ELR (cell line): ENCODE results near the gene ANKUB1.

ENCODE experiments used
- DNase-seq: peaks from one replicate; pipeline ENCODE4 v3.0.0-alpha.2; 2015; ENCODE audit warnings: low read depth

ANKUB1 gene

DNA sequence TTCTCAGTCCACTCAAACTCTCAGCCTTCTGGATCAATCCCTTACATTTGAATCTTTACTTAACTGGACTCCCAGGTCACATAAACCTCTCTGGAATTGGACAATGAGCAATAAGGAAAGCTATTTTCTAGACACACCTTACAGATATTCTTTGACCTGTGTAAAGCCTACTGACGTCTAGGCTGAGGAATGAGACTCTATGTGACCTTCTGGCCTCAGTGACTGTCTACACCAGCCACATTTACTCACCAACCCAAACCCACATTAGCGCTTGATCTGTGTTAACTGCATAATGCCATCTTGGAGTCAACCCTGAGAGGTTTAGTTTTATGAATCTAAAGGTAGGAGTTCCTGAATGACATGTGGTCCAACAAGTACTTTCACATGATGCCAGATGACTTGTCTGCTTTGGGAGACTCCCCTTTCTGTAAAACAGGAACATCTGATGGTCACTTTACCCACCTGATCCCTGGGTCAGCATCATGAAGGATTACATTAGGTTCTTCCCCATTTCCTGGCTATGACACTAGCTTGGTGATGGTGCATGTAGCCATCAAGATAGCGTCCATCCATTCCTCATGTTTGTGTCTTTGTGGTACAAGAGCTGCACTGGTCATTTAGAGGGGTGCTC lies 28.7 kb downstream of the ANKUB1 start:
- DNase-seq = no peak

DNA sequence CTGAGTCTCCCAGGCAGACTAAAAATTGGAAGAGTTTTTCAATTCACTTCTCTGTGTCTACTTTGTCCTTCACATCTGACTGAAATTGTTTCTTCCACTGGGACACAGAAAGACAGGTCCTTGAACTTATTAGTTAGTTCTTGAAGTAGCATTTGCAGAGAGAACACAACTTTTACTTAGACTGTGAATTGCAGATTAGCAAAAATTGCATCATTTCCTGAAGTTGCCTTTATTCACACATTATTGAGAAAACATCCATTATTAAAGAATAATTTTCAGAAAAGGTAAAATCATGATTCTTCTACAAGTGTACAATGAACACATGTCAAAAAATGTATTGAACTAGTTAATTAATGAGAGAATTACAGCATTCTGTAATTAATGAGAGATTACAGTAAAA lies 38.6 kb downstream of the ANKUB1 start:
- DNase-seq = no peak

DNA sequence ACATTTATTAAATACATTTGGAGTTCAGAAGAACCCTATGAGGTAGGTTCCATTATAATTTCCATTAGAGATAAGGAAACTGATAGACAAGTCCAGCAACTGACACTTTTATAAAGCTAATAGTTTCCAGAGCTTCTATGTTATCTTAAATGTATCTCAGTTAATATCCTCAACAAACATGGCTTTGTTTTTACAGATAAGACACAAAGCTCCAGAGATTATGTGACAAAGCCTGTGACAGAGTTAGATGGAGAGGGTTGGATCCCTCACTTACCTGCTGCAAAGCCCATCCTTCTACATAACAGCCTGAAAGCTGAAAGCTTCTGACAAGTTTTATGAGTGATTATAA lies 39.6 kb downstream of the ANKUB1 start:
- no peak for DNase-seq

DNA sequence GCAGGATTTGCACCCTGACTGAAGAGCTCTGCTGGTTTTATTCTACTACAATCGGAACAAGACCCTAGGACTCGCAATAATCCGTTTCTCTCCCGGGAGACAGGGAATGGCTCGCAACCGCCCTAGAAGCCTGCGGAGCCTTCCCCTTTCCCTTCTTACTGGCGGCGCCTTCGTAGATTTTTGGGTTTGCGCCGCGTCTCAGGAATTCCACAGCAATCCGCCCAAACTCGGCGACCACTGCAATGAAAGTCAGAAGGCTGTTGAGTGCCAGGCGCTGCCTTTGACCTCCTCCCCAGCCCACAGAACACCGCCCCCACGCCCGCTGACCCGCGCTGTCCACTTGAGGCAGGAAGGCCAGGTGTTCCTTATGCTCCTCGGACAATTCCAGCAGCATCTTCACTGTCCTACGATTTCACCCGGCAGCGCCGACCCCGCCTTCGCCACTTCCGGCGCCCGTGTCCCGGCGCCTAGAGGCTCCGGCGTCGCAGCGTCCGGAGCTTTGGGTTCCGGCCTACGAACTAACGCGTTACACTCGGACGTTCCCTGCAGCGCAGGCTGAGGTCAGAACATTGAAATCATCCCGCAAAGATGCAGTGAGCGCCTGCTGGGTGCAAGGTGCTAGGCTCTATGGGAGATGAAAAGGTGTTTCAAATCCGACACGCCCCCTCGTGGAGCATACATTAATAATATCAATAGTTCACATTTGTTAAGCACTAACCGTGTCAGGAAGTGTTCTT lies 40.1 kb downstream of the ANKUB1 start, which contains the start of gene COMMD2:
TSS of gene COMMD2 (minus strand) at position 439 of the 737 bp plus-strand sequence. CDS start at position 394, 45 bp downstream.
- DNase-seq = peak; percentile 95

DNA sequence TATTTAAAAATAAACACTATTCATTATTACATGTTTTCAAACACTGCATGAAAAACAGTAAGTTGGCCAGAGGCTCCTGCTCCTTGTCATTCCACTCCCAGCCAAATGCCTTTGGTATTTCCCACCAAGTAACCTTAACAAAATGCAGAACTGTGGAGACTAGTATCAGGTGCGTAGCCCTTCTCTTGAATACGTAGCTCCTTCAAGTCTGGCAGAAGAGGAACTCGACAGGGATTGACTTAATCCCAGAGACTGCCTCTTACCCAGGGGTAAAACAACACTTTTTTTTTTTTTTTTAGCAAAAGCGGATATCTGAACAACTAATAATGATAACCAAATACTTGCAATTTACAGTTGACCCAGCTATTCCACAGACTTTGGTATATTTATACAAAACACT lies 40.8 kb downstream of the ANKUB1 start:
- peak; percentile 12 for DNase-seq

DNA sequence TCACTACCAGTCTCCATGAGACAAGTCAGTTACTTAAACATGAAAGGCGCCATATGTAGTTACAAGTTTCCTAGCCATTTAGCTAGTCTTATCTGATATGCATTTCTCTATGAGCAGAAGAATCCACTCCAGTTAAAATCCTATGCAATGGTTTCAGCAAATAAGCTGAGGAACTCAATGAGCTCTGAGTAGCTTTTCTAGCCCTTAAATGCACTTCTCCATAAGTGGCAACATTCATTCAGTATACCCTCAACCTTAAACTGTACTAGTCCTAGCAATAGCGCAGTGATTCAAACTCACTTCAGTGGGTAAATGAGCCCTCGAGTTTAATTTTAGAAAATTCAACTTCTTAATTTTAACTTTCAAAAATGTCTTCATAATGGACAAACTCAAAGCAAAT lies 47.7 kb downstream of the ANKUB1 start:
- DNase-seq = no peak

DNA sequence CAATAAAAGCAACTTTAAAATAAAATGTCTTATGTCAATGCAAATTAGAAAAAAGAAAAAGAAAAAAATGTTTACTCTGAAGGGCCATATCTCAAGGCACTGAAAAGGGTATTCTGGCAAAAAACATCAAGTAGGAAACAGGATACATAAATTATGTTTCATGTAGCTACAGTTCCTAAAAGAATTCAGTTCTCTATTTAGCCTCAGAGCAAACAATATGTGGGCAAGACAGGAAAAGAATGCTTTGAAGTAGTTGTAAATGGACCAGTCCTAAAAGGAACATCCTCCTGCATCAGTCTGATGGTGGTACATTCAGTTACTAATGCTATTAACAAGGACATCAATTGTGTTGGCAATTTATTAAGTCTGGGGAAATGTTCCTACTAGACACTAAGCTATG lies 48.2 kb downstream of the ANKUB1 start:
- DNase-seq = no peak

DNA sequence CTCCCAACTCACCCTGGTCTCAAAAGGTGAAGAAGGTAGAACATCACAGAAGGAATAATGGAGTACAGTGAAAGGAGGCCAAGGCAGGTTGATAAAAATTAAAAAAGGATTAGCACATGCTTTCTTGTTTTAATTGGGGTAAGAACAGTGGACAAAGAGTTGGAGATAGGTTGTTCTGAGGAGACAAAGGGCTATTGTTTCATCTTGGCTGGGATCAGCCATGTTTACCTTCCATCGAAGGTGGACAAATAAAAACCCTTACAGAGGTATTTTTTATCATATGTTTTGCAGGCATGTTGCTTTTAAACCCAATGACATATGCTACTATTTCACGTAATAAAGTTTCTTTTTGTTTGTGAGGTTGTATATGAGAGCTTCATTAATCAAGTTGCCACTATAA lies 53.0 kb downstream of the ANKUB1 start:
- DNase-seq = no peak

DNA sequence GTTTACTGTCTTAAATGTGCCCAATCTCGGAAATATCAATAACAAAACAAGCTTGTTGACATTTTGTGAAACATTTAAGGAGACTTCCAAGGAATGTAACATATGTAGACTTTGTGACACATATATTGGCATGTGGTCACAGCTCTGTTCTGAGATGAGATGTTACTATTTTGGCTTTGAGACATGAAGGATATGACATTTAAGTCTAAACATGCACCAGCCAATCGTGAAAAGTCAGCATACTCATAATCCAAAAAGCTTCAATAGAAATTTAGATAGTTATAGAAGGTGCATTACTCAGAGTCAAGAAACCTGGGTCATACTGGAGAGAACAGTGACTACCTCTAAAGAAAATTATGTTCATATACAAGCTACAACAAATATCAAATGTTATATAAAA lies 53.5 kb downstream of the ANKUB1 start:
- no peak for DNase-seq

DNA sequence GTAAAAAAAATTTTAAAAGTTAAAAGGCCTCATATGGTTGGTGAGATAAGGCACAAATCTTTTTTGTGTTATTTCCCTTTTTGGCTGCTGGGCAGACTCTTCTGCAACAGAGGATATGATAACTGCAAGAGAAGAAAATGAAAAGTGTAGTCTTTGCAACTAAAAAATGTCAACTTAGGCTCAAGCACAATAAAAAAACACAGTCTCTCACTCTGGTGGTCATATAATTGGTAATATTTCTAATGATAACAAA lies 55.5 kb downstream of the ANKUB1 start:
- DNase-seq = no peak

DNA sequence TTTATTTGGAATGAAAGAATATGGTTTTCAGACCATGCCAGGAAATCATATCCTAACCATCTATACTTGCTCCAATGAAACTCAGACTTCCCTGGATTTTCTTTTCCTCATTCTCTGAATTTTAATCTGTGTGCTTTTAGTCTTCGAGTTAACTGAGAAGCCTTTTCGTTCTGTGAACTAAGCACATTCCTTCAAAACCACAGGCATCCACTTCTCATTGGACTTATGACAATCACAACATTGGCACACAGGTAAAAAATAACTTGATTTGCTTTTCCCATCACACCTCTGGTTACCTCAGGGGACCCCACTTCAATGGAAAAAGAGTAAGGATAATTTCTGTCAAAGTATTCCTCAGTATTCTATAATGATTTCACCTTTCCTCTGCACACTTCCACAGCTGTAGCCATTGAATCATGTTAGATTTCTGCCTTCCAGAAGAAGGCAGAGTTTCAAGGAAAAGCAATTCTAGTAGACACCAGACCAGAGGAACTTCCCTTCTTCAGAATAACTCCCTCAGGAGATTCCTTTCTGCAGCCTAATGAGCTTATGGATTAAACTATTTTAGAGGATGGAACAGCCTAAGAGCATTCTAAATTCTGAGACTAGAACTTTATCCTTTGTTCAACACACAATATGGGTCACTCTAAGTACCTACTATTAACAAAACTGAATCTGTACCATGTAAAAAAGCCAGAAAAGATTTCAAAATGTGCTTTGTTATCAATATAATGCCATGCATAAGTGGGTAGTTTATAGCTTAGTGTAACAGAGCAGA lies 56.0 kb downstream of the ANKUB1 start:
- peak; percentile 54 for DNase-seq

DNA sequence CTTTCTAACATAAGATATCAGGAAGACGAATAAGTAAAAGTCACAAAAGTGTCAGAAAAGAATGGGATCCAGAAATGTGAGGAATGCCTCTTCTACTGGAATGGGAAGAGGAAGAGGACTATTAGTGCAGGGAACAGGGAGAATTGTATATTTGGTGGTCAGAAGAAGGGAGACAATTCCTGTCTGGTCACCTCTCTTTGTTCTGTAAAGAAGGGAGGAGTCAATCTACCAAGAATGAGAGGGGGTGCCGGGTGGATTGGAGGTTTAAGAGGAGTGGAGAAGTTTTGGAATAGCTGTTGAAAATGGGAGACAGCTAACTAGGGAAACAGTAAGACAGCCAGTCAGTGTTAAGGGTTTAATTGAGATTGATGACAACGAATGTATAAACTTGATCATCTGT lies 60.1 kb downstream of the ANKUB1 start:
- no peak for DNase-seq

DNA sequence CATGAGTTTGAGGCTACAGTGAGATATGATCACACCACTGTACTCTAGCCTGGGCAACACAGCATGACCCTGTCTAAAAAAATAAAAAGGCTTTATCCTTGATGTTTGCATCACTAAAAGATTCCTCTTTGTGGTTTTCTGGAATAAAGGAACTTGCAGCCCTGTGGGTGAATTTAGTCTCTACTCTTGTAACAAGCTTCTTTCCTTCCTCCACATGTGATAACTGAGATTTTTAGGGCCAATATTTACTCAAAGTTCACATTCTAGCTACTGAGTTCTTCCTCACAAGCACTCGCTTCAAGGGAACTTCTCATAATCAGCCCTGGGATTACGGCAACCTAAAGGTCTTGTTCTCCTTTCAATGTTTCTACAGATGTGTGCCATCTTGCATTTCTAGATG lies 64.7 kb downstream of the ANKUB1 start:
- no peak for DNase-seq

DNA sequence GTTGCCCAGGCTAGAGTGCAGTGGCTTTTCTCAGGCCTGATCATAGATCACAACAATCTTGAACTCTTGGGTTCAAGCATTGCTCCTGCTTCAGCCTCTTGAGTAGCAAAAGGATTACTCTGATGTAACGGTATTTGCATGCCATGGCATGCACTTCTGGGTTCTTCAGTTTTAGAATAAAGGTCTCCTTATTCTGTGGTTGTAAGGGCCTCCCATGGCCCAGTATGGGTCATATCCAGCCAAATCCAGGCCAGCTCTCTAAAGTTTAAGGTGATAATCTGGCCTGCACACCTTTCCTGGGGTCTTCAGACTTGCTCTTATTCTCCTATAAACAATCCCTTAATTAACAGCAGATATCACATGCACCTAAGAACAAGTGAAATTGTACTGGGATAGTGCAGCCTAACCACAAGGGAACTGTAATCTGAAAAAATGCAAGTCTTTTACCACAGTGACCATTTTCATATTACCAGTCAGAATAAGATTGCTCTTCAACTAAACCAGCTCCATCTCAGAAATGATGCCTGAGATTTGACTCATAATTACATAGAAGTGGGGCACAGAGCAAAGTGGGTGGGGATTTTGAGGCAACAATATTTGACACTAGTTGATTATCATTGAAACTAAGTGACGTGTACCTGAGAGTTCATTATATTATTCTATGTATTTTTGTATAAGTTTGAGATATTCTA lies 65.5 kb downstream of the ANKUB1 start:
- no peak for DNase-seq

DNA sequence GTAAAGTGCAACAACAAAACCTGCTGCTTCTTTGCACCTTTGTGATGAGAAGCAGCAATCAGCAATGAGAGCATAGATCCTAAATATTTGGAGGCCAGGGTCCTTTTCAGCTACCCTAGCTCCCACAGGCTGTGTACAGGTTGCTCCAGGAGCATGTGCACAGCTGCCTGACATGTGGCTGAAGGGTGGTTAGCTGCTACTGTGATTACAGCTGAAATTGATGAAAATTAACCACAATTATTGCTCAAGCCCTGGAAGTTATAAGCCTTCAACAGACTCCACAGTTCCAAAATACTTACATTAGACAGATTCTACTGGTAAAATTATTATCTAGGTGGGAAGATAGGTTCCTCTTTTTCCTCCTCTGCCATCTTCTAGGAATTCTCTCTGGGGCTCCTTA lies 68.6 kb downstream of the ANKUB1 start:
- DNase-seq = no peak

DNA sequence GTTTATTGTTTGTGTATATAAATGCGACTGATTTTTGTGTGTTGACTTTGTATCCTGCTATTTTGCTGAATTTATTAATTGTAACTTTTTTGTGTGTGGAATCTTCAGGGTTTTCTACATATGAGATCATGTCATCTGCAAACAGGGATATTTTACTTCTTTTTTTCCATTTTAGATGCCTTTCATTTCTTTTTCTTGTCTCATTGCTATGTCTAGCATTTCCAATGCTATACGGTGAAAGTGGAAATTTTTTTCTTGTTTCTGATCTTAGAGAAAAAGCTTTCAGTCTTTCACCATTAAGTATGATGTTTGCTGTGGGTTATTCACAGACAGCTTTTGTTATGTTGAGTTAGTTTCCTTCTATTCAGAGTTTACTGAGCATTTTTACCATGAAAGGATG lies 71.4 kb downstream of the ANKUB1 start:
- DNase-seq = no peak

DNA sequence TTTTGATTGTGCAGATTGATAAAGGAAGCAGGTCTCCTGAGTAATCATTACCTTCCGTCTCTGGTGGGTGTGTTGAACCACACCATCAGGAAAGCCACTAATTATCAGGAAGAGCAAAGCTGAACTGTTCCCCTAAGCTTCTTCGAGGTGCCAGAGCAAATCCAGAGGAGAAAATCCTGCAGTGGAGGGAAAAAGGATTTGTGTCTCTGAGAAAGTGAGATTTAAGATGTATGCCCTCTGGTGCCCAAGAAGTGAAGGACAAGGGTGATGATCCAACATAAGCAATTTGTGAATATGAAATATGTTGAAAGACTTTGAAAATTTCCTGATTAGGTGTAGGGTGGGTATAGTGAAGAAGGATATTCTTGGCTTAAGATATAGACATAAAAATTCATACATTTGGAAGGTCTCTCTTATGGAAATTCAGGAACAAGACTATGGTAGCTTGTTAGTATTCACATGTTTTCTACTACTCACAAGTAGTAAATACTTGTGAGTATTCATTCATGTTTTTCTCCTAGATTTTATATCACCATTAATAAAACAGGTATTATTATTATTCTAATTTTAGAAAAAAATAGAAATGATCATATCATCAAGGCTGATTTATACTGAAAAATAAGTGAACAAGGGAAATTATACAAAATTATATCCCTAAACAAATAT lies 74.8 kb downstream of the ANKUB1 start:
- DNase-seq = peak; percentile 85

DNA sequence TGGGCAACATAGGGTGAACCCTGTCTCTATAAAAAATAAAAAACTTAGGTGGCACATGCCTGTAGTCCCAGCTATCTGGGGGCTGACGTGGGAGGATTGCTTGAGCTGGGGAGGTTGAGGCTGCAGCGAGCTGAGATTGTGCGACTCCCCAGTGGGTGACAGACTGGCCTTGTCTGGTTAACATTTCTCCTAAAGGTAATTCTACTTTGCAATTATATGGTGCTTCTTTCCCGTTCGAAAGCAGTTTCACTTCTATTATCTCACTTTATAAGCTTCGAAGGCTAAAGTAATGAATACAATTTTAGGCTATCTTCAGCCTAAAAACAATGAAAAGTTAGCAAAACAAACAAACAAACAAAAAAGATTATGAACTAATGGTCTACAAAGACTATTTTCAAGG lies 75.4 kb downstream of the ANKUB1 start:
- no peak for DNase-seq

DNA sequence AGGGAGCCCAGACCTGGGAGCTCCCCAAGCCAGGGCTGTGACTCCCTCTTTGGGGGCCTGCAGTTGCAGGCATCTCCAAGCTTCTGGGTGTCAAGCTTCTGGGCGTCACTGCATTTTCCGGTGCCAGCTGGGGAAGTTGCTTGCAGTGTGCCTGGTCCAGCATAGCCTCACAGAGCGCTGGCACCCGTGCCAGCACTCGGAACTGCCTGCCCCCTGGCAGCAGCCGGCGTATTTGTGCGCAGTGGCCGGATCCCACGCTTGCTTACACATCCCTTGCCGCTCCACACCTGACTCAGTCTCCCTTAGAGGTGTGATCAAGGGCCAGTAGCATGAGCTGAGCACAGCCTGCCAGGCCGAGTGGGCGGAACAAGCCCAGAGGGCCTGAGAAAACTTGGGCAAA lies 77.1 kb downstream of the ANKUB1 start:
- no peak for DNase-seq

DNA sequence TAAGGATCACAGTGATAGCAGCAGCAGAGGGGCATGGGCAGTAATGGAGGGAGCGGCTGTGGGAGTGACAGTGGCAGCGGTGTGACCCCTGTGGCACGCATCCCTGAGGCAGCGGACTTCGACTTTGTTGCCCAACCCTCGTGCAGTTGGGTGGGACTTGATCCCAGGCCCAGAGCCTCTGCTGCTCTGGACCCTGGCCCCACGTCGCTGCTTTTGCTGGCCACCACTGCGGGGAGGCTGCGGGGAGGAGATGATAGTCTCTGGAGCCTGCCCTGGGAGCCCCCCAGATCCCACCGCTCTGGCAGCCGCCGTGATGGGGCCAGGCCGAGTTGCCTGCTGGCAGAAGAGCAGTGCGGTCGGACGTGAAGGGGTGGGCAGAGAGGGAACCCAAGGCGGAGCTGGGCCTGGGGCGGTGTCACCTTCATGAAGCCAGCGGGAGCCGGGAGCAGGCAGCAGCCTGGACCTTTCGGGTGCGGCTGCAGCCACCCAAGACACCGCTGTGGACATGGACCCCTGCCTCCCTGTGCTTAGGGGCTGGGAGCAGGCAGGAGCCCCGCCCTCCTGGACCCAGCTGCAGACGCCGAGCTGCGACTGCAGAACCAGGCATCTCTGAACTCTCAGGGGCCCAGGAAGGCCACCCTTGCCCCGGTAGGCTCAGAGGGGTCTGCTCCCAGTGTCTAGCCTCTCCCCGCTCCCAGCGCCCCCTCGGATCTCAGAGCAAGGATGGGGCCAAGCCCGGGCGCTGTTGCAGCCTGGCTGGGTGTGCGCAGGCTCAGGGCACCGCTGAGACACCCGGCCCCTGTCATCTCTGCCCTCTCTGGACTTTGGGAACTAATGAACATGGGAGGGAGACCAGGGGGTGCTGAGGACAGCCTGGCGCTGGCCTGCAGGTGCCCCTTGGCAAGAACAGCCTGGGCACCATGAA lies 78.4 kb downstream of the ANKUB1 start:
- no peak for DNase-seq
